HG02623 (cell line): ENCODE data around the gene TINAG.

Experiments
- ATAC-seq: cut with Tn5 transposase; IDR thresholded peaks from one replicate; pipeline ENCODE4 v1.9.1; 2021; ENCODE audit warnings: moderate library complexity; ENCODE audit not compliant: unreplicated experiment

The TINAG gene

GRCh38 chr6:54419885-54420284, 111.6 kb downstream of the TINAG start:
- no peak for ATAC-seq

GRCh38 chr6:54426995-54427394, 118.8 kb downstream of the TINAG start:
- no peak for ATAC-seq

GRCh38 chr6:54427396-54427937, 119.2 kb downstream of the TINAG start:
- ATAC-seq: no peak

- peak; percentile 84 for ATAC-seq
These were observed 120.2 kb downstream of the TINAG start for GRCh38 chr6:54428431-54428830.

- no peak for ATAC-seq
These were observed 123.2 kb downstream of the TINAG start for GRCh38 chr6:54431466-54431865.
